ENCODE measurements around the gene FAM120C. TPM values are rescaled to one million over a fixed set of nuclear protein-coding genes. Genes with fewer than 3 reads are reported as not detected.

The FAM120C gene
- total RNA-seq, 1 experiment from 2014 or later: 20.4 TPM

GRCh38 chrX:54043056-54043455 lies 140.0 kb downstream of the FAM120C start:
- DNase-seq (ENCODE audit: low read depth): no peak

- peak; percentile 53 for DNase-seq (ENCODE audit: low read depth)
These were observed 140.4 kb downstream of the FAM120C start for GRCh38 chrX:54042609-54043021.

- no peak for DNase-seq (ENCODE audit: low read depth)
These were observed 152.7 kb downstream of the FAM120C start for GRCh38 chrX:54030329-54030728.

GRCh38 chrX:54029529-54030143 lies 153.4 kb downstream of the FAM120C start:
- no peak for DNase-seq (ENCODE audit: low read depth)

DNA sequence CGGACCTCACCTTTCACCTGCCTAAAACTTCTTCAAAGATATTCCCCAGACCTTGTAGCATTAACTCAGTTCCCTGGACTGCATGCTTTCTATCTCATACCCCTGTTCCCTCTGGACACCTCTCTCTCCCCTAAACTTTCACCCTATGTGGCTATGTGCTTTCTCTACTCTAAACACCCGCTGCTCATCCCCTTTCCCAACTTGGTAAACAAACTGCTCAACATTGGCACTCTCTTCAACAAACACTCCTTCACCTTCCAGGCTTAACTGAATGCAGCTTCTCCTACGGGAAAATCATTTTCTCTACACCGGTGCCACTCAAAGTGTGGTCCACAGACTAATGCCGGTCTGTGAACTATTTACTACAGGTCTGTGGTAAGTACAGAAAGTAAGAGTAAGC lies 158.7 kb downstream of the FAM120C start:
- no peak for DNase-seq (ENCODE audit: low read depth)

Other genes with a start within 250 kb of the FAM120C start
- 8.4 and 17.4 TPM in 2 replicates for gene PHF8, start 138.8 kb downstream of the FAM120C start, total RNA-seq (2014; rRNA removed; shearing (Covaris generic))
- 3.1 and 3.6 TPM in 2 replicates for gene WNK3, start 174.8 kb upstream of the FAM120C start, total RNA-seq (2014; rRNA removed; shearing (Covaris generic))